Activated CD4-positive, alpha-beta T cell treated with anti-CD3 and anti-CD28 coated beads, Interleukin-2, amount 50 U/mL, for 16 hours (primary cell): ENCODE results near the gene CDH24.

Experiments
- DNase-seq: peaks from one replicate; pipeline ENCODE4 v3.0.0-alpha.2; 2020

The CDH24 gene

DNA sequence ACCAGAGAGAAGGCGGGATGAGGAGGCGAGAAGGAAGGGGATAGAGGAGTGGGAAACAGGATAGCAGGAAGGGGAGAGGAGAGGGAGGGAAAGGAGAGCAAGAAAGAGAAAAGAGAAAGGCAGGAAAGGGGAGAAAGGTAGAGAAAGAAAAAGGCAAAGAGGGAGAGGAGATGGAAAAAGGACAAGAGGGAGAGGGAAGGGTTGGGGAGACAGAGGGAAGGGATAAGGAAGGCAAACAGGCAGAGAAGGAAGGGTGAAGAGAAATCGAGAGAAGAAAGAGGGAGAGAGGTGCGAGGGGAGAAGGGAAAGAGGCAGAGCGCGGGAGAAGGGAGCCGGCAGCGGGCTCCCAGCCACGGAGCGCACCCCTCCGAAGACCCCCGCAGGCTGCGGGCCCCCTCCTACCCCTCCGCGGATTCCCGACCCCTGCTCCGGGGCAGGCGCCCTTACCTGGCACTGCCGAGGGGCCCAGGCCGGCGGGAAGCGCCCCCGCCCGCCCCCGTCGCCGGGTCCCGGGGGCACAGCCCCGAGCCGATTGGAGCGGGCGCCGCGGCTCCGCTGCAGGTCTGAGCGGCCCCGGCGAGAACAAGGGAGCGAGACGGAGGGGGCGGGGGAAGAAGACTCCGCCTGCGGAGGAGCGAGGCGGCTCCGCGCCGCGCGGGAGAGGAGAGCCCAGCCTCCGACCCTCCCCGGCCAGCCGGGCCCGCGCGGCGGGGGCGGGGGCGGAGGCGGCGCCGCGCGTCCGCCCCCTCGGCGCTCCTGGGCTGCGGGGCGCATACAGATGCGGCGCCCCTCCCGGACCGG is at the start of gene CDH24:
CDH24 (minus strand) TSS at position 565 of the 801 bp plus-strand sequence. CDS start 1,787 bp downstream, outside the sequence.
- DNase-seq = peak; percentile 63

- DNase-seq = no peak
Observed at GRCh38 chr14:23106747-23107045, 49.4 kb upstream of the CDH24 start.

- DNase-seq = no peak
Observed at GRCh38 chr14:23105348-23105824, 48.1 kb upstream of the CDH24 start.

DNA sequence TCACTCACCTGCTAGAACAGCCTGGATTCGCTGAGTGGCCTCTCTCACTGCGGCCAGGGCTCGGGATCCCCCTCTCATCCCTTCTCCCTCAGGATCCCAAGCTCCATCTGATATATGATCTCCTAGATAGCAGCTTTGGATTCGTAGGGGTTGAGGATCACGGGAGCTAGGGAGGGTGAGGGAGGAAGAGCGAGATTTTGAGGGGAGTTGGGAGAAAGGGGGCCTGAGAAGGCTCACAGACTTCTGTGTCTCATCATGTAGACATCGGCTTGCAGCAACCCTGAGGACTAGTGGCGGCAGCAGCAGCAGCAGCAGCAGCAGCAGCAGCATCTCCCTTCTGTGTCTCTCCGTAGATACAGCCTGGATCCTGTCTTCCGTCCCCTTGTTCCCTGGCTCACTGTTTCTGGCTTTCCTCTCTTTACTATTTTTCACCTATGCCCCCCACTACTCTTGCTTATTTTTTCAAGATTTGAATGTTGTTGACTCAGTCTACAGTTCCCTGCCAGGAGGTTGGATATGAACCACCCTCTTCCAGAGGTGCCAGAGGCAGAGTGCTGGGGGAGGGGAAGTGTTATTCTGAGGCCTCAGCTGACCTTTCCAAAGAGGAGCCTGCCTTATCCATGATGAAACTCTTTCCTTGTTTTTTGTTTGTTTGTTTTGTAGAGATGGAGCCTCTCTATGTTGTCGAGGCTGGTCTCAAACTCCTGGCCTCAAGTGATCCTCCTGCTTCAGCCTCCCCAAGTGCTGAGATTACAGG is 47.4 kb upstream of the CDH24 start, which contains the start of gene CIROP:
CIROP (minus strand) TSS at position 399 of the 757 bp plus-strand sequence; CDS start at position 330, 69 bp downstream.
- DNase-seq = no peak

DNA sequence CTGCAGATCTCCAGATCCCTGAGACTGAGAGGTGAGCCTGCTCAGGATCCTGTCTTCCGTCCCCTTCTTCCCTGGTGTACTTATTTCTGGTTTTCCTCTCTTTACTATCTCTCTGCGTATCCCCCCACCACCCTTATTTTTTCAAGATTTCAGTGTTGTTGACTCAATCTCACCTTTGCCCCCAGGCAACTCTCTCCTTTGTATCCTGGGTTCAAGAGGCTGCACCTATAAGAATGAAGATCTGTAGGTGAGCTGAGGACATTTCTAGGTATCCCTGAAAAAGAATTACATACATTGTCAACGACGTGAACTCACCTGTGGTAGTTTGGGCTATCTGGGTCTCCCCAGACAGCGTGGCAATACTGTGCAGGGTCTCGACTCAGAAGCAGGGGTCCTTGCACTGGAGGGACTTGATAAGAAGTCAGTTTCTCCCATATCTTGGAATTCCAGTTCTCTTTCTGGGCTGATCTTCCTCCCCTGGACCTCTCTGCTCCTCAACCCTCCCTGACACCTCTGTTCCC is 46.8 kb upstream of the CDH24 start:
- no peak for DNase-seq

DNA sequence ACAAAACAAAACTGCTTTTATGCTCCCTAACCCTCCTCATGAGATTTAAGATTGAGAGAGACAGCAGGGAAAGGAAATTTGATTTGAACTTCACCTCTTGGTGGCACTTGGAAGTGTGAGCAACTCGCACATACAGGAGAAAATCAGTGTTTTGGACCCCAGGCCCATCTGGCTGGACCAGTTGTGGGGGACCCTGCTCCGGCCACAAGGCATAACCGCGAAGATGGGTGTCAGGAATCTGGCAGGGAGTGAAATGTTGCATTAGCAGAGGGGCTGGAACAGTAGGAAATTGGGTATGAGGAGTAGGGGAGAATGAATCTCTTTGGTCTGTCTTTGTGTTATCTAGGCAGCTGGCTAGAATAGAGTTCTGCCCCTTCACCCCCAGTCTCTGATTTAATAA is 46.3 kb upstream of the CDH24 start:
- no peak for DNase-seq

GRCh38 chr14:23102801-23103200 is 45.5 kb upstream of the CDH24 start:
- DNase-seq = no peak

DNA sequence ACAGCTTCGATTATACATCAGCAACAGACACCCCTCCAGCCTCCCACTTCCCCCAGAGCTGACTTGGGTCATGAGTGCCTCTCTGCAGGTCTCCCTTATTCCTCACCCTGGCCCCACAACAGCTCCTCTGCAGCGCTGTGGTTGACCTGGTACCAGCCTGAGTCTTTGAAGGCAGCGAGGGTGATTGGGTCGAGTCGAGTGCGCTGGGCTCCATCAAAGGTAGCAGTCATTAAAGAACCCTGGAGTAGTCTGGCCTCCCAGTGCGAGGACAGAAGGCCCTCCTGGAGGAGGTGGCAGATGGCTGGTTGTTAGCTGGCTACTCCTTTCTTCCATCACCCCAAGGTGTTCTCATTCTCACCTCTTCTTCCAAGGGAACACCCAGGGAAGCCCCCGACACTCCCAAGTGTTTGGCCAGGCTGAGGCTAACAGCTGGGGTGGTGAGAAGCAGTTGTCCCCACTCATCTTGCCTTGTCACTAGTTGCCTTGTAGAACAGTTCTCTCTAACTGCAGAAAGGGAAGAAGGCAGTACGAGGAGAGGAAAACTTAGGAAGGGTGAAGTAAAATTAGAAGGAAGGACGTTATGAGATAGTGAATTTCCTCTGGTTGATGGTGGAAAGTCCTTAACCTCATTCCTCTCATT is 44.8 kb upstream of the CDH24 start:
- no peak for DNase-seq

DNA sequence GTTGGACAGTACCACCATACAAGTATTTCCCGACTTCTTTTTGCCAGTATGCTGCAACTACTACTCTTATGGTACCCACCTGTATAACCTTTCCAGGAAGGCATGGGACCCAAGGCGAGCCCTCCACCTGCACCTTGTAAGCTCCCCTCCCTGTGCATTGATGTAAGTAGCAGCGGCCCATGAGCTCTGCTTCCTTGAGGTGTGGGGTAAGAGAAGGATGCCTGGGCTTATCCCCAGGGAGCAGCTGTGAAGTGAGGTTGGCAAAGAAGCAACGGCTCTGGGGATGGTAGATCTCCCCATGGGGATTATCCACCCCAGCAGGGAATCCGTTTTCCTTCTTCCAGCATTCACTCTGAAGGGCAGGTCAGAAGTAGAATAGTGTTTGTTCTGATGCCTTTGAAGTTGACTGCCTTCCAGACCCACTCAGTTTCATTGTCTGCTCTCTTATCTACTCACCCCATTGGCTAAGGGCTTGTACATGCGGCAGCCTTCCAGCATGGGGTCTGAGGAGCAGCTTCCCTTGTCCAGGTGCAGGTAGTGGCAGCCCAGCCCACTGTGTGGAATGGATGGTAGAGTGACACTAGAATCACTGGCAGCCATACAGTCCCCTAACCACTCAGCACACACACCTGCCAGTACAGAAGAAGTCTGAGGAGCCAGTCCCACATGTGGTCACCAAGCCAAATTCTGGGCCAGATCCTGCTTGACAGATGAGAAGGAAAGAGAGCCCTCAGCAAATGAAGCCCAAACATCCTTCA is 44.1 kb upstream of the CDH24 start:
- DNase-seq = no peak

DNA sequence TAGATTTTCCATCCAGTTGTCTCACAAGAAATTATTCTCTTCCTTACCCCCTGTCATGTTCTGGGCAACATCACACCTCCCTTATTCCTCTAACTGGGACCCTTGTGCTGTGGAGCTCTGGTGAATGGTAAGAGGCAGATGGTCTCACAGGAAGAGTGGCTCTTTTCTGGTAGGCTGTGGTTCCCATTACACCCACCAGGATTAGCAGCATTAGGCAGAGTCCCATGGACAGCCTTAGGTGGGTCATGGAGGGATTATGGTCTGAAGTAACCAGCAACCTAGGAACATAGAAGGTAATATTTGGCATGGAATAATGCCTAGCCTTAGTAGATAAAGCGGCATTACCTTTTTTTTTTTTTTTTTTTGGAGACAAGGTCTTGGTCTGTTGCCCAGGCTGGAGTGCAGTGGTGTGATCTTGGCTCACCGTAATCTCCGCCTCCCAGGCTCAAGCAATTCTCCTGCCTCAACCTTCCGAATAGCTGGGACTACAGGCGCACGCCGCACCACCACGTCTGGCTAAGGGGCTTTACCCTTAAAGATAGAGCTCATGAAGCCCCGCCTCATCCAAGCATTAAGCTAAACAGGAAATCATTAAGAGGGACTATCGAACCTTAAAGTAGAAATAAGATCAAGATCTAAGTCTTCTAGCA is 42.0 kb upstream of the CDH24 start:
- no peak for DNase-seq

GRCh38 chr14:23097786-23098185 is 40.5 kb upstream of the CDH24 start:
- no peak for DNase-seq

GRCh38 chr14:23095196-23096108 is 38.1 kb upstream of the CDH24 start, which contains the start of gene C14orf119:
C14orf119 (plus strand) TSS chr14:23095505; CDS start chr14:23097659, 2,154 bp downstream.
- peak; percentile 100 for DNase-seq

GRCh38 chr14:23094666-23095195 is 37.4 kb upstream of the CDH24 start, which contains the start of gene ACIN1:
ACIN1 (minus strand) TSS chr14:23095136; CDS start chr14:23095112, 24 bp downstream.
- DNase-seq = peak; percentile 79

GRCh38 chr14:23093991-23094665 is 36.8 kb upstream of the CDH24 start:
- DNase-seq = no peak

DNA sequence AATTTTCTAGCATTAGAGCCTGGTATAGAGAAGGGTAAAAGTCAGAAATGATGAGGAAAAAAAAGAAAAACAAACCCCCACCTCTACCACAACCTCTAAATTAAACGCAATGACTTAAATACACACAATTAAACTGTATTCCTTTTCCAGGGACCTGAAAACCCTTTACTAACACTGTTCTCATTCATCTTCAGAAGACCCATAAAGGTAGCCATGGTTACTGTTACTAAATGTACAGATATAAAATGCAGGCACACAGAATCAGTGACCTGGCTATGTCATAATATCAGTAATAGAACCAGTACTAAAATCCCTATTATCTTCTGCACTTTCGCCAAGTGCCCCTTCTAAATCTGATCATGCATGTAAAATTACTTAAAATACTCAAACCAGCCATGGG is 36.2 kb upstream of the CDH24 start:
- no peak for DNase-seq

DNA sequence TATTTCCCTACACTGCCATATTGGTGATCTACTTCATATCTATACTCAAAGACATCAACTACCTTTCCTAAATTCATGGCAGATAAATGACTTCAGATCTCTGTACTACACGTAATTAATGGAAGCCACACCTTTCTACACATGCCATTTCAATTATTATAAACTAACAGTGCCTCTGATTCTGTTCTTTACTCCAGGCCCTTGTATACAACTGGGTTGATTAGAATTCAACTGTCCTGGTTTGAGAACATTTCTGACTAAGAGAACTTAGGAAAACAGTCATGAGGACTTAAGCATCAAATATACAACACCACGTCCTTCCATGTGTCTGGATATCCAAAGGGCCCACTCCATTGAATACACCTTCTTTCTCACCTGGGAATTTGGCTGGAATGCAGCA is 35.8 kb upstream of the CDH24 start:
- no peak for DNase-seq

DNA sequence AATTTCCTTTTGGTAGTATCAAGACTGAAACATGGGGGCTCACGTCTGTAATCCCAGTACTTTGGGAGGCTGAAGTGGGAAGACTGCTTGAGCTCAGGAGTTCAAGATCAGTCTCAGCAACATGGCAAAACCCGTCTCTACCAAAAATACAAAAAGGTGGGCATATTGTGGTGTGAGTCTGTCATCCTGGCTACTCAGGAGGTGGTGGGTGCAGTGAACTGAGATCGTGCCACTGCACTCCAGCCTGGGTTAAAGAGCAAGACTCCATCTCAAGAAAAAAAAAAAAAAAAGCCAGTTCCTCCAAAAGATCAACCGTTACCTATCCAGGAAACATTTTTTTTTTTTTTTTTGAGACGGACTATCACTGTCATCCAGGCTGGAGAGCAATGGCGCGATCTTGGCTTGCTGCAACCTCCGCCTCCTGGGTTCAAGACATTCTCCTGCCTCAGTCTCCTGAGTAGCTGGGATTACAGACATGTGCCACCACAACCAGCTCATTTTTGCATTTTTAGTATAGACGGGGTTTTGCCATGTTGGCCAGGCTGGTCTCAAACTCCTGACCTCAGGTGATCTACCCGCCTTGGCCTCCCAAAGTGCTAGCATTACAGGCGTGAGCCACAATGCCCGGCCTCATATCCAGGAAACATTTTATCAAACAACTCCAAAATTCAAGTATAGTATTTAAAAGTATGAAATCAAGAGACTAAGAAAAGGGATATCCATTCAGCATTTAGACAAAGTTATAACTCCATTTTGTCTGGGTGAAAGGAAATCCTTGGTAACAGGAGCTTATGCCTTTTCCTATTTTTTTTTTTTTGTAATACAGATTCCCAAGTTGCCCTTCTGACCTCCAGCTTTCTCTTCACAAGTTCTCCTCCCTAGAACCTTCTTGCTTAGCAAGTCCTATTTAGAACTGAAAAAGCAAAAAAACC is 34.2 kb upstream of the CDH24 start:
- no peak for DNase-seq

DNA sequence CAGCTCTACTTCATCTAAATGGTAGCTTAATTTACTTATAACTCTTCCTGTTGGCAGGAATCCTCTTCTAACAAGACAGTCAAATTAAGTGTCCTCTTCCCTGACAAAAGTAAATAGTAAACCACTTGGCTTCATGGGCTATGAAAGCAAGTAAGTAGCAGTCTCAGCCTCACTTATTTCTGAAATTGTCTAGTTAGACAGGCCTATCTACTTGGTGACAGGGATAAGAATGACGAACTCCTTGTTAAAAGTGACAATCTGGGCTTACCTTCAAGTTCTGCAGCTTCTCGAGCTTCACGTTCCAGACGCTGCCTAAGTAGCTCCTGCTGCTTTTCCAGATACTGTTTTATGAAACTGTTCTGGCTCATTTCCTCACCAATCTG is 32.9 kb upstream of the CDH24 start:
- no peak for DNase-seq
